A673 (cell line): ENCODE data around the gene ITGA11.

Experiments
- CTCF ChIP-seq: fragments of 300-800, 200-600 bp; sonication (generic); conservative IDR thresholded peaks from 2 replicates; pipeline ENCODE4 v1.5.1; 2017; ENCODE audit warnings: low read depth, mild to moderate bottlenecking, antibody characterized with exemption, low read length, moderate library complexity, mixed read lengths
- EZH2 ChIP-seq: fragments of 200-600 bp; sonication (generic); IDR thresholded peaks from 2 replicates; pipeline ENCODE4 v1.6.1; 2017; ENCODE audit warnings: borderline replicate concordance, low read depth, mild to moderate bottlenecking, mixed read lengths, antibody characterized with exemption, low read length; ENCODE audit not compliant: poor library complexity, severe bottlenecking

DNA sequence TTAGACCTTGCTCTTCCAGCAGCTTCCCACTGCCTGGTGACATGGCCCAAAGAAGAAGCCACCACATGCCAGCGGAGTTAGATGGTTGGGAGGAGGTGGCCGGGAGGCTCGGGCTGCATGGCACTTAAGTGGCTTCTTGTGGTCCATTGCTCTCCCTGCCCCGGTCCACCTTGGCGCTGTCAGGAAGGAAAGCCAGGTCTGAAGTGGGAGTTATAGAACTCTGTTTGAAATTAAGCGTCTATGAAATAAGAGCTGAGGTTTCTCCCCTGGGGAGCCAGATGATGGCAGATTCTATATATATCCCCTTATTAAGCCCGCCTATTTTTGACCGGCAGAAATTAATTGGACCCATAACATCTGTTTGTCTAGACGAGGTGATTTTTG is 61.2 kb downstream of the ITGA11 start:
- no peak for TF ChIP-seq EZH2
- no peak for TF ChIP-seq CTCF
